HG02610 (cell line): ENCODE results near the gene RCN1.
A peak's percentile ranks its signal among the peaks of the same experiment; 100 is the strongest.

ENCODE experiments used
- ATAC-seq: cut with Tn5 transposase; IDR thresholded peaks from one replicate; pipeline ENCODE4 v1.9.1; 2021; ENCODE audit warnings: mild to moderate bottlenecking, moderate library complexity; ENCODE audit not compliant: unreplicated experiment

The RCN1 gene

DNA sequence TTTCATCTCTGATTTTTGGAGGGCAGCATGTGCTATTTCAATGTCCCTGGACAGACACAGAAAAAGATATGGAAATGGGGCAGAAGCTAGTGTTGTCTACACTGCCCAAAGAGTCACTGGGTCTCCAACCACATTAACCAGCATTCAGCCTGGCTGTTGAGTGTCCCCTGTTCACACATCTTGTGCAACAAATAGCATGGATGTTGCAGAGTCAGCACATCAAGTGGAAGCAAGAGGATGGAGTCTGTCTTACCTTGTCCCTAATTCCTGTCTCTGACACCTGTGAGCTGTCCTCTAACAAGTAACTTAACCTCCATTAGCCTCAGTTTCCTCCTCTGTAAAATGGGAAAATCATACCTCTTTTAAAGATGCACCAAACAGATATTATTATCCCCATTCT is 60.2 kb downstream of the RCN1 start:
- ATAC-seq, result no peak

GRCh38 chr11:32152216-32152615 is 61.3 kb downstream of the RCN1 start:
- no peak for ATAC-seq

DNA sequence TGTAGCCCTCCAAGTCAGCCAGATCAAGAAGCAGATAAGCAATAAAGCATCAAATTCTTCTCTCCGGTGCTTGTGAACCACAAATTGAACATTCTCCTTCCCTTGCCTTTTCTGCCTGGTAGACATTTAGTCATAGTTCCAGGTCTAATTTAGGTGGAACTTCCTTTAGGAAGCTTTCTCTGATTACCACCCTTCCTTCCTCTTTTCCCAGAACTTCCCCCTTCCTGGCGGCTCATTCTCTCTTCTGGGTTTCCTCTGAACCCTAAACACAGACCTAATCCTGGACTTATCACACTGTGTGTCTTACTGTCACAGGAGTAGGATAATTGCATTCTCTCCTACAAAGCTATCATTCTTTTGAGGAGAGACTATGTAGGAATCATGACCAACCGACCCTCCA is 61.9 kb downstream of the RCN1 start:
- no peak for ATAC-seq

DNA sequence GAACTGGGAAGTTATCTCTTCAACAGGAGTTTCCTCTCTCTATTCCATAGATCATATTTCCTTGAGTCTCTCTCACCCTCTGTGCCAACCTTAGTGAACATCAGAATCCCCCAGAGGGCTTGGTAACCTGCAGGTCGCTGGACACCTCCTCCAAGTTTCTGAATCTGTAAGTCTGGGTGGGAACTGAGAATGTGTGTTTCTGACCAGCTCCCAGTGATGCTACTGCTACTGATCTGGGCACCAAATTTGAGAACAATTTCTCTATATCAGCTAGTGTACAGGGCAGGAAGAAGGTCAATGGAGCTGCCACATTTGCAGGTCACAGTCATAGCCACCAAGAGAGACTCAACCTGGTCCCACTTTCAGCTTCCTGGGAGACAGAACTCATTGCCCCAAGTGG is 62.9 kb downstream of the RCN1 start:
- ATAC-seq, result peak; percentile 50

GRCh38 chr11:32154275-32154674 is 63.4 kb downstream of the RCN1 start:
- peak; percentile 56 for ATAC-seq
